Pericardium fibroblast (primary cell): ENCODE measurements around the gene AGPS. TPM values are rescaled to one million over a fixed set of nuclear protein-coding genes. Genes with fewer than 3 reads are reported as not detected.

Experiments used
- total RNA-seq: library from RNA; depleted of rRNA; stranded (reverse); fragments of >200 nt; gene quantifications from 2 replicates; pipeline ENCODE4 v1.2.3, GENCODE V29; 2015

AGPS gene
- total RNA-seq, result 20.2 and 21.2 TPM in 2 replicates

GRCh38 chr2:177392373-177393202 lies at the start of gene AGPS:
Gene AGPS, plus strand, starts transcription at chr2:177392773. Its CDS starts 17 bp downstream, at chr2:177392790.

Other genes with a start within 250 kb of the AGPS start
- 14.4 and 20.7 TPM in 2 replicates for gene HNRNPA3, start 180.0 kb upstream of the AGPS start, total RNA-seq
- gene NFE2L2, start 128.0 kb upstream of the AGPS start, total RNA-seq, result 73.3 and 81.2 TPM in 2 replicates